T-helper 22 cell (primary cell): Measurements from ENCODE around the gene CCM2.
"Not testable (repeated sequence)": the region's sequence is repeated elsewhere in the genome, so short reads cannot be mapped to it uniquely, and the experiment has no call there.

Source experiments
- DNase-seq: peaks from one replicate; pipeline ENCODE4 v3.0.0-alpha.2; 2020; ENCODE audit warnings: low read depth

The CCM2 gene

GRCh38 chr7:45033261-45033930, 33.4 kb downstream of the CCM2 start:
- DNase-seq = no peak

GRCh38 chr7:45033931-45034290, 33.9 kb downstream of the CCM2 start:
- no peak for DNase-seq

GRCh38 chr7:45034710-45035109, 34.7 kb downstream of the CCM2 start:
- DNase-seq = not testable (repeated sequence)

GRCh38 chr7:45035371-45035770, 35.4 kb downstream of the CCM2 start:
- no peak for DNase-seq

GRCh38 chr7:45035893-45036292, 35.9 kb downstream of the CCM2 start:
- no peak for DNase-seq

- no peak for DNase-seq
Measured at GRCh38 chr7:45036317-45036716, 36.3 kb downstream of the CCM2 start.

- DNase-seq = no peak
Measured at GRCh38 chr7:45036796-45037195, 36.8 kb downstream of the CCM2 start.

- DNase-seq = no peak
Measured at GRCh38 chr7:45037876-45038275, 37.9 kb downstream of the CCM2 start.

- no peak for DNase-seq
Measured at GRCh38 chr7:45039106-45039505, 39.1 kb downstream of the CCM2 start.

- no peak for DNase-seq
Measured at GRCh38 chr7:45044338-45044737, 44.3 kb downstream of the CCM2 start.

- DNase-seq = no peak
Measured at GRCh38 chr7:45048748-45049147, 48.7 kb downstream of the CCM2 start.

- DNase-seq = no peak
Measured at GRCh38 chr7:45050198-45050597, 50.2 kb downstream of the CCM2 start.

GRCh38 chr7:45052011-45052410, 52.0 kb downstream of the CCM2 start:
- DNase-seq = no peak

- no peak for DNase-seq
Measured at GRCh38 chr7:45053401-45053800, 53.4 kb downstream of the CCM2 start.

GRCh38 chr7:45053941-45054340, 53.9 kb downstream of the CCM2 start:
- no peak for DNase-seq

GRCh38 chr7:45054442-45054841, 54.4 kb downstream of the CCM2 start:
- DNase-seq = no peak

GRCh38 chr7:45055016-45055415, 55.0 kb downstream of the CCM2 start:
- no peak for DNase-seq

- DNase-seq = no peak
Measured at GRCh38 chr7:45055594-45056219, 55.7 kb downstream of the CCM2 start.

- no peak for DNase-seq
Measured at GRCh38 chr7:45057878-45058277, 57.9 kb downstream of the CCM2 start.

GRCh38 chr7:45060295-45060694, 60.3 kb downstream of the CCM2 start:
- no peak for DNase-seq

- DNase-seq = no peak
Measured at GRCh38 chr7:45061352-45061751, 61.4 kb downstream of the CCM2 start.

GRCh38 chr7:45061806-45062425, 61.9 kb downstream of the CCM2 start:
- no peak for DNase-seq

- DNase-seq = no peak
Measured at GRCh38 chr7:45064047-45064725, 64.2 kb downstream of the CCM2 start.
